Stimulated activated naive CD8-positive, alpha-beta T cell treated with anti-CD3 and anti-CD28 coated beads, Interleukin-15, Interleukin-2, amounts not matched to agents 100 U/mL and 50 U/mL, for 24 hours (primary cell): ENCODE measurements around the gene TAS2R20.

Experiments
- ATAC-seq: fragments of 150-1000 bp; cut with Tn5 transposase; one replicate; pipeline ENCODE4 v1.10.0; 2021
- DNase-seq: peaks from one replicate; pipeline ENCODE4 v3.0.0; 2021

The TAS2R20 gene

GRCh38 chr12:10959804-10960203 lies 38.3 kb downstream of the TAS2R20 start:
- ATAC-seq: no peak
- DNase-seq: no peak

- no peak for DNase-seq
- ATAC-seq: no peak
Measured at GRCh38 chr12:10957741-10958140, 40.4 kb downstream of the TAS2R20 start.

GRCh38 chr12:10956085-10956484 lies 42.0 kb downstream of the TAS2R20 start:
- no peak for ATAC-seq
- DNase-seq: no peak

- DNase-seq: no peak
Measured at GRCh38 chr12:10952645-10953044, 45.5 kb downstream of the TAS2R20 start.

More at GRCh38 chr12:10952645-10953044, 45.5 kb downstream of the TAS2R20 start:
- ATAC-seq: no peak
